Fibroblast of villous mesenchyme (primary cell): Measurements from ENCODE around the gene PCSK2. TPM values are rescaled to one million over a fixed set of nuclear protein-coding genes. Genes with fewer than 3 reads are reported as not detected.
A peak's percentile ranks its signal among the peaks of the same experiment; 100 is the strongest.

Source experiments
- DNase-seq: peaks from one replicate; pipeline ENCODE4 v3.0.0-alpha.2; 2010; ENCODE audit warnings: low read depth
- H3K4me3 ChIP-seq: 2 replicates; pipeline ENCODE4 v1.5.1; 2011; ENCODE audit warnings: low read depth, mild to moderate bottlenecking, low read length
- total RNA-seq: library from RNA; depleted of rRNA; stranded (reverse); fragments of >200 nt; gene quantifications from 2 replicates; pipeline ENCODE4 v1.2.3, GENCODE V29; 2012
- TF ChIP-seq, protein P1 (sequence below): IDR thresholded peaks from 2 replicates; pipeline ENCODE4 v1.5.1; 2012; ENCODE audit warnings: low read depth, mild to moderate bottlenecking, low read length; ENCODE audit not compliant: insufficient read depth

PCSK2 gene
- total RNA-seq, 1 donor = not detected

GRCh38 chr20:17508756-17509155, 281.9 kb downstream of the PCSK2 start:
- TF ChIP-seq, protein P1, sequence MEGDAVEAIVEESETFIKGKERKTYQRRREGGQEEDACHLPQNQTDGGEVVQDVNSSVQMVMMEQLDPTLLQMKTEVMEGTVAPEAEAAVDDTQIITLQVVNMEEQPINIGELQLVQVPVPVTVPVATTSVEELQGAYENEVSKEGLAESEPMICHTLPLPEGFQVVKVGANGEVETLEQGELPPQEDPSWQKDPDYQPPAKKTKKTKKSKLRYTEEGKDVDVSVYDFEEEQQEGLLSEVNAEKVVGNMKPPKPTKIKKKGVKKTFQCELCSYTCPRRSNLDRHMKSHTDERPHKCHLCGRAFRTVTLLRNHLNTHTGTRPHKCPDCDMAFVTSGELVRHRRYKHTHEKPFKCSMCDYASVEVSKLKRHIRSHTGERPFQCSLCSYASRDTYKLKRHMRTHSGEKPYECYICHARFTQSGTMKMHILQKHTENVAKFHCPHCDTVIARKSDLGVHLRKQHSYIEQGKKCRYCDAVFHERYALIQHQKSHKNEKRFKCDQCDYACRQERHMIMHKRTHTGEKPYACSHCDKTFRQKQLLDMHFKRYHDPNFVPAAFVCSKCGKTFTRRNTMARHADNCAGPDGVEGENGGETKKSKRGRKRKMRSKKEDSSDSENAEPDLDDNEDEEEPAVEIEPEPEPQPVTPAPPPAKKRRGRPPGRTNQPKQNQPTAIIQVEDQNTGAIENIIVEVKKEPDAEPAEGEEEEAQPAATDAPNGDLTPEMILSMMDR = no peak
- no peak for DNase-seq
- H3K4me3 ChIP-seq = no peak overlapping the region

GRCh38 chr20:17510548-17510947, 283.7 kb downstream of the PCSK2 start:
- no peak overlapping the region for H3K4me3 ChIP-seq
- TF ChIP-seq, protein P1 = no peak
- no peak for DNase-seq

- TF ChIP-seq, protein P1 = no peak
- no peak overlapping the region for H3K4me3 ChIP-seq
- no peak for DNase-seq
Observed at GRCh38 chr20:17511401-17511800, 284.6 kb downstream of the PCSK2 start.

GRCh38 chr20:17513939-17514338, 287.1 kb downstream of the PCSK2 start:
- no peak for DNase-seq
- H3K4me3 ChIP-seq = no peak overlapping the region
- TF ChIP-seq, protein P1 = no peak

- no peak overlapping the region for H3K4me3 ChIP-seq
- TF ChIP-seq, protein P1 = no peak
- no peak for DNase-seq
Observed at GRCh38 chr20:17515053-17515452, 288.2 kb downstream of the PCSK2 start.

GRCh38 chr20:17518339-17519052, 291.7 kb downstream of the PCSK2 start:
- peak; percentile 7 for DNase-seq
- no peak overlapping the region for H3K4me3 ChIP-seq
- TF ChIP-seq, protein P1 = no peak
